ENCODE data around the gene CADM1.

CADM1 gene

DNA sequence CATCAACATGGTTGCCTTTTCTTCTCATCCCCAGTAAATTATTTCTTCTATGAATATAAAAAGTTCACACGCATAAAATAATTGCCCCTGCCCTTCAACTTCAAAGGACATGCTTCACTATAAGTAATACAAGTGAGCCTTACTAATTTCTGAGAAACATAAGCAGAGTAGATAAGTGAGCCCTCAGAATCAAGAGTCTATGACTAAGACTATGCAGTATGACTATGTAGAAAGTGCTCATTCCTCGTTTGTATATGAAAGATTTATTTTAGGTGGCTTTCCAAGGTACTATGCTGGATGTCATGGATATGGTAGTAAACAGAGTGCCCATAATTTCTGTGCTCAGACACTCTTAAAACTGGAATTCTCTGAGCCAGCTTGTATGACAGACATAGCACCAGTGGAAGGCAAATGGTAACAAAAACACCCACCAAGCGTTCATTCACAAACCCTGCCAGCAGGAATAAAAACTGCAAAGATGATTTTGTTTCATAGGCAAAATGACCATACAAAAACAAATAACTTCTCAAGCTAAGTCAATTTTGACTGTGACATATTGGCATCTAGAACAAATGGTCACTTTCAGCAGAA is 189.8 kb downstream of the CADM1 start:
- no peak for DNase-seq (ENCODE audit: low read depth)
- H3K4me3 ChIP-seq (ENCODE audit: low read depth, low read length): no peak overlapping the region
- TF ChIP-seq, protein P1, sequence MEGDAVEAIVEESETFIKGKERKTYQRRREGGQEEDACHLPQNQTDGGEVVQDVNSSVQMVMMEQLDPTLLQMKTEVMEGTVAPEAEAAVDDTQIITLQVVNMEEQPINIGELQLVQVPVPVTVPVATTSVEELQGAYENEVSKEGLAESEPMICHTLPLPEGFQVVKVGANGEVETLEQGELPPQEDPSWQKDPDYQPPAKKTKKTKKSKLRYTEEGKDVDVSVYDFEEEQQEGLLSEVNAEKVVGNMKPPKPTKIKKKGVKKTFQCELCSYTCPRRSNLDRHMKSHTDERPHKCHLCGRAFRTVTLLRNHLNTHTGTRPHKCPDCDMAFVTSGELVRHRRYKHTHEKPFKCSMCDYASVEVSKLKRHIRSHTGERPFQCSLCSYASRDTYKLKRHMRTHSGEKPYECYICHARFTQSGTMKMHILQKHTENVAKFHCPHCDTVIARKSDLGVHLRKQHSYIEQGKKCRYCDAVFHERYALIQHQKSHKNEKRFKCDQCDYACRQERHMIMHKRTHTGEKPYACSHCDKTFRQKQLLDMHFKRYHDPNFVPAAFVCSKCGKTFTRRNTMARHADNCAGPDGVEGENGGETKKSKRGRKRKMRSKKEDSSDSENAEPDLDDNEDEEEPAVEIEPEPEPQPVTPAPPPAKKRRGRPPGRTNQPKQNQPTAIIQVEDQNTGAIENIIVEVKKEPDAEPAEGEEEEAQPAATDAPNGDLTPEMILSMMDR (IDR thresholded peaks at IDR 0.05; ENCODE audit: control insufficient read depth, extremely low read depth, insufficient read depth): no peak

DNA sequence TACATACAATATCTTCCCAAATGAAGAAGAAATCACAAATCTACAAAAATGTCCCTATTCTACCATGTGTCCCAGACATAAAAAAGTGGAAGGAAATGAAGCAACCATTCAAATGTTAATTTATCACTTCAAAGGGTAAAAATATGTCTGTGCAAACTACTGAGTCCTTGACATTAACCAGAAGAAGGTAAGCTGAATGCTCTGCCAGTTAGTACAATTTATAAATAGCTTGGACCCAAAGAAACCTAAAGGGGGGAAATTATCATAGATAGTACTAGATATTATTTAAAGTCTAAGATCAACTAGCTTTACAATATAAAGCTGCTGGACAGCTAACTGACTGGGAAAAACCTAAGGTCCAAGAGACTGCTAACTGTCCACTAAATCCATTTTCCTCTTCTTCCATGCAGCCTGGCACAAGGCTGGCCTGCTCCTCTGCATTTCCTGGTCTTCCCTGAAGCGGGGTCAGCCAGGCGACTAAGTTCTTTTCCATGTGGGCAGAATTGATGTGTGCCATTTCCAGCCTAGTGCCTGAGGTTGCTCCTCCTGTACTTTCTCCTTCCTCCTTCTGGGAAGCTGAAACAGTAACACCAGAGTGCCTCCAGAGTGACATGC is 190.9 kb downstream of the CADM1 start:
- H3K4me3 ChIP-seq (ENCODE audit: low read depth, low read length): no peak overlapping the region
- no peak for DNase-seq (ENCODE audit: low read depth)
- TF ChIP-seq, protein P1 (IDR thresholded peaks at IDR 0.05; ENCODE audit: control insufficient read depth, extremely low read depth, insufficient read depth): no peak

DNA sequence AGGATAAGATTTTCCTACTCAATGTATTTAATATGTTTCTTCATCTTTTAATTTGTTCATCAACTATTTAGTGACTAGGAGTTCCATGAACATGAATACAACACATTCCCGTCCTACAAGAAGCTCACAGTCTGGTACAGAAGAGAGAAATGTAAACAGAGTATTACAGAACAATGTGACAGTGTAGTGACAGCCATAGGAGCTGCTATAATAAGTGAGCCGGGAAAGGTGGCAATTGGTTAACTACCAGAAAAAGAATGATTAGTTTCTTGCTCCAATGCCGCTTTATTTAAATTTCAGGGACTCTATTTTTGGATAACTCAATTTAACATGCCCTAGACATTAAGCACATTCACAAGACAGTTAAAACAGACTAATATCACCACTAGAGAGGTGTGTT is 192.3 kb downstream of the CADM1 start:
- no peak overlapping the region for H3K4me3 ChIP-seq (ENCODE audit: low read depth, low read length)
- TF ChIP-seq, protein P1 (IDR thresholded peaks at IDR 0.05; ENCODE audit: control insufficient read depth, extremely low read depth, insufficient read depth): no peak
- DNase-seq (ENCODE audit: low read depth): no peak

DNA sequence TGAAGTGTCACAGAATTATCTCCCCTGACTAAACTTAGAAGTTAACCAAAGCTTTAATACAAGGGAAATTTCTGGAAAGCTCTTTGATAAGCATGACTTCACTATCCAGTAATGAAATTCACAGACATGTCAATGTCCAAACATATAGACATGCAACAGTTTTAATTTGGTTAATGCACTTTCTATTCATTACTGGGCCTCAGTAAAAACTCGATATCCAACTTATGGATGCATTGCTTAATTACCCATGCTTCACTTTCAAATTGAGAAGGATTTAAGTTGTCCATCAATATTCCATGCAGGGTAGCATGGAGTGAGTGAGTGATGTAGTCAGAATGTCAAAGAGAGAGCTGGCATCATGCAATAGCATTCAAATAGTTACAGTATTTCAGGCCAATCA is 197.5 kb downstream of the CADM1 start:
- H3K4me3 ChIP-seq (ENCODE audit: low read depth, low read length): no peak overlapping the region
- DNase-seq (ENCODE audit: low read depth): no peak
- TF ChIP-seq, protein P1 (IDR thresholded peaks at IDR 0.05; ENCODE audit: control insufficient read depth, extremely low read depth, insufficient read depth): no peak

DNA sequence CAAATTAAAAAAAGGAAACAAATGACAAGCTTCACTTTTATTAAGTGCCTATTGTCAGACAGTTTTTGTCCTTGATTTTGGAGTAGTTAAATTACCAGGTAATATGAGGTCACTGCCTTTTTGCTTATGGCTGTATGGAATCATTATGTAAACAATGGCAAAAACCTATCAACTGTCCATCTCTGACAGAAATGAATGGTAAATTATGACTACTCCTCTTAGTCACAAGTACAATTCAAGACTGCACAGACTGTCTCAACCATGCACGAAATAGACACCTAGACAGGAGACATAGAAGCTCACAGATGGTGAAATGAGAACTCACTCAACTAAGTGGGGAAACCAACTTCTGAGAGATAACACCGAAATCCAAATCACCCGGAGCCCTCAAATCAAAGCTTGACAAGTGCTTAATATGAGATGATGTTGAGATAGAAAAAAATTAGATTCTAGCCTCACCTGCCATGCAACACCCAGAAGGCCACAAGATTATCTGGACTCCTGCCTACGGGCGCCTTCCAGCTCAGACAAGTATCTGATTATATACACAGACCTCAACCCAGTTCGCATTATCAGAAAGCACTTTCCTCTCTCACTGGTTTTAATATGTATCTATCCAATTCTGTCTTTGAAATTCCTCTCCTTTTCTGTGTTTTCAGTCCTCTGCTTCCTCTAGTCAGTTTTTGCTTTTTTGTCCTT is 199.3 kb downstream of the CADM1 start:
- no peak for DNase-seq (ENCODE audit: low read depth)
- no peak overlapping the region for H3K4me3 ChIP-seq (ENCODE audit: low read depth, low read length)
- TF ChIP-seq, protein P1 (IDR thresholded peaks at IDR 0.05; ENCODE audit: control insufficient read depth, extremely low read depth, insufficient read depth): no peak

DNA sequence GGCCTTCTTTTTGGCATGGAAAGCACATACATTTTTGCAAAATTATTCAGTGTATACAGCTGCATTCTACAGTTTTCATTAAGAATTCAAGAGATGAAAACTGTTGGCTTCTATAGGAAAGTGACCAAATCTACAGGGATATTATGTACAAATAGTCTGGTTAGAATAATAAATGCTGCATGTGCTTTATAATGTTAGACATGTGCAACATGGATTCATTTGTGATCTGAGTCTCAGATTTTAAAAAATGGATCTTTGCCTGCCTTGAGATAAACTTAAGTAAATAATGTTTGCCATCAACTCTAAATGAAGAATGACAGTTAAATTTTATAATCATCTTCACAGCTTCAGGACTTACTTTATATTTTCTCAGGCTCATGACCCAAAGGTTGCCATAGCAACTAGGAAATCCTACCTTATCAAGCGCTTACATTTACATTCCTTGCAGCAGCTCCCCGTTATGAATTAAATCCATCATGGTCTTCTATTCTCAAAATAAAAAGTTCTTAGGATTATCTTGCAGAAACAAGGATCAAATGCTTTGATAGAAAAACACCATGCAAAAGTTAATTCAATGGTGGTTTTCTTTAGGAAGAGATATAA is 200.2 kb downstream of the CADM1 start:
- TF ChIP-seq, protein P1 (IDR thresholded peaks at IDR 0.05; ENCODE audit: control insufficient read depth, extremely low read depth, insufficient read depth): no peak
- H3K4me3 ChIP-seq (ENCODE audit: low read depth, low read length): no peak overlapping the region
- no peak for DNase-seq (ENCODE audit: low read depth)

Data from LNCaP clone FGC (cell line).